Measurements from ENCODE around the gene SAPCD2. TPM values are rescaled to one million over a fixed set of nuclear protein-coding genes. Genes with fewer than 3 reads are reported as not detected.

SAPCD2 gene
- total and polyA plus RNA-seq, 4 donors: 0.26 to 0.60 (median 0.50) TPM; not detected in 1

GRCh38 chr9:137077758-137078693 lies 7.7 kb upstream of the SAPCD2 start:
- intact Hi-C loops (cut with DNase I): no loop called here
- Histone ChIP-seq H3K36me3 (ENCODE audit: control insufficient read depth in 1 of 2, insufficient read depth in 2 of 2, low read length in 1 of 2) (no peaks in the 10 kb centered on the region), H3K27me3 (ENCODE audit: control insufficient read depth in 1 of 2, insufficient read depth in 2 of 2, low read length in 1 of 2) (no peaks in the 10 kb centered on the region), H3K27ac (ENCODE audit: low read depth in 1 of 2, low read length in 2 of 2) (no peak overlapping the region), H3K9me3 (ENCODE audit: control insufficient read depth, low read length) (no peaks in the 10 kb centered on the region), H3K4me3 (ENCODE audit: low read length in 2 of 2) (peak overlapping the region; percentile 66 to 75), H3K4me1 (ENCODE audit: control insufficient read depth in 1 of 2, insufficient read depth in 2 of 2, low read length in 2 of 2) (no peaks in the 10 kb centered on the region)
- ATAC-seq (ENCODE audit: low FRiP score): no peak
- 21 to 23% methylated on average over 60 to 76 of the region's 76 CpGs for WGBS, 2 donors
- peak; percentile 69 to 76 for DNase-seq

GRCh38 chr9:137077010-137077747 lies 6.8 kb upstream of the SAPCD2 start, which contains the start of gene UAP1L1:
Gene UAP1L1 (plus strand): TSS chr9:137077517. CDS start chr9:137077533, 16 bp downstream.
- WGBS, 2 donors: 2 to 4% methylated on average over 34 to 87 of the region's 87 CpGs
- Histone ChIP-seq H3K4me3 (ENCODE audit: low read length in 2 of 2) (peak within 1 kb of the TSS; percentile 66 to 75), H3K36me3 (ENCODE audit: control insufficient read depth in 1 of 2, insufficient read depth in 2 of 2, low read length in 1 of 2) (no peaks in the 10 kb centered on the region), H3K4me1 (ENCODE audit: control insufficient read depth in 1 of 2, insufficient read depth in 2 of 2, low read length in 2 of 2) (no peaks in the 10 kb centered on the region), H3K9me3 (ENCODE audit: control insufficient read depth, low read length) (no peaks in the 10 kb centered on the region), H3K27ac (ENCODE audit: low read depth in 1 of 2, low read length in 2 of 2) (no peak within 1 kb of the TSS), H3K27me3 (ENCODE audit: control insufficient read depth in 1 of 2, insufficient read depth in 2 of 2, low read length in 1 of 2) (no peaks in the 10 kb centered on the region)
- intact Hi-C loops (cut with DNase I): no loop called here
- ATAC-seq (ENCODE audit: low FRiP score) (peak; percentile 75), DNase-seq (peak; percentile 88 to 91)

GRCh38 chr9:137076636-137077009 lies 6.3 kb upstream of the SAPCD2 start:
- intact Hi-C loops (cut with DNase I): no loop called here
- Histone ChIP-seq H3K36me3 (ENCODE audit: control insufficient read depth in 1 of 2, insufficient read depth in 2 of 2, low read length in 1 of 2) (no peaks in the 10 kb centered on the region), H3K4me3 (ENCODE audit: low read length in 2 of 2) (no peak overlapping the region), H3K4me1 (ENCODE audit: control insufficient read depth in 1 of 2, insufficient read depth in 2 of 2, low read length in 2 of 2) (no peaks in the 10 kb centered on the region), H3K27me3 (ENCODE audit: control insufficient read depth in 1 of 2, insufficient read depth in 2 of 2, low read length in 1 of 2) (no peaks in the 10 kb centered on the region), H3K27ac (ENCODE audit: low read depth in 1 of 2, low read length in 2 of 2) (no peak overlapping the region), H3K9me3 (ENCODE audit: control insufficient read depth, low read length) (no peaks in the 10 kb centered on the region)
- WGBS, 2 donors: 64 to 65% methylated on average over 15 of the region's 15 CpGs
- ATAC-seq (ENCODE audit: low FRiP score) (no peak), DNase-seq (peak in 1 of 2 donors; percentile 71)

- Histone ChIP-seq H3K27me3 (ENCODE audit: control insufficient read depth in 1 of 2, insufficient read depth in 2 of 2, low read length in 1 of 2) (no peaks in the 10 kb centered on the region), H3K36me3 (ENCODE audit: control insufficient read depth in 1 of 2, insufficient read depth in 2 of 2, low read length in 1 of 2) (no peaks in the 10 kb centered on the region), H3K4me1 (ENCODE audit: control insufficient read depth in 1 of 2, insufficient read depth in 2 of 2, low read length in 2 of 2) (no peaks in the 10 kb centered on the region), H3K27ac (ENCODE audit: low read depth in 1 of 2, low read length in 2 of 2) (no peak overlapping the region), H3K4me3 (ENCODE audit: low read length in 2 of 2) (no peak overlapping the region), H3K9me3 (ENCODE audit: control insufficient read depth, low read length) (no peaks in the 10 kb centered on the region)
- DNase-seq (no peak), ATAC-seq (ENCODE audit: low FRiP score) (no peak)
- intact Hi-C loops (cut with DNase I): no loop called here
- WGBS, 2 donors: 83 to 88% methylated on average over 12 of the region's 12 CpGs
These were observed 5.0 kb upstream of the SAPCD2 start for GRCh38 chr9:137075275-137075775.

GRCh38 chr9:137074657-137075274 lies 4.4 kb upstream of the SAPCD2 start:
- 88% methylated on average over 12 of the region's 12 CpGs for WGBS, 2 donors

GRCh38 chr9:137073992-137074399 lies 3.6 kb upstream of the SAPCD2 start:
- H3K4me3 ChIP-seq (ENCODE audit: low read length in 2 of 2): no peak overlapping the region
- H3K9me3 ChIP-seq (ENCODE audit: control insufficient read depth, low read length): no peaks in the 10 kb centered on the region
- no peak for DNase-seq
- H3K27me3 ChIP-seq (ENCODE audit: control insufficient read depth in 1 of 2, insufficient read depth in 2 of 2, low read length in 1 of 2): no peaks in the 10 kb centered on the region
- H3K4me1 ChIP-seq (ENCODE audit: control insufficient read depth in 1 of 2, insufficient read depth in 2 of 2, low read length in 2 of 2): no peaks in the 10 kb centered on the region
- intact Hi-C loops (cut with DNase I): no loop called here
- 90 to 91% methylated on average over 8 of the region's 8 CpGs for WGBS, 2 donors
- ATAC-seq (ENCODE audit: low FRiP score): no peak
- no peak overlapping the region for H3K27ac ChIP-seq (ENCODE audit: low read depth in 1 of 2, low read length in 2 of 2)
- no peaks in the 10 kb centered on the region for H3K36me3 ChIP-seq (ENCODE audit: control insufficient read depth in 1 of 2, insufficient read depth in 2 of 2, low read length in 1 of 2)

More at GRCh38 chr9:137074657-137075274, 4.4 kb upstream of the SAPCD2 start:
- Histone ChIP-seq H3K4me1 (ENCODE audit: control insufficient read depth in 1 of 2, insufficient read depth in 2 of 2, low read length in 2 of 2) (no peaks in the 10 kb centered on the region), H3K4me3 (ENCODE audit: low read length in 2 of 2) (no peak overlapping the region), H3K27ac (ENCODE audit: low read depth in 1 of 2, low read length in 2 of 2) (no peak overlapping the region), H3K27me3 (ENCODE audit: control insufficient read depth in 1 of 2, insufficient read depth in 2 of 2, low read length in 1 of 2) (no peaks in the 10 kb centered on the region), H3K9me3 (ENCODE audit: control insufficient read depth, low read length) (no peaks in the 10 kb centered on the region), H3K36me3 (ENCODE audit: control insufficient read depth in 1 of 2, insufficient read depth in 2 of 2, low read length in 1 of 2) (no peaks in the 10 kb centered on the region)
- DNase-seq (no peak), ATAC-seq (ENCODE audit: low FRiP score) (no peak)
- intact Hi-C loops (cut with DNase I): no loop called here

- Histone ChIP-seq H3K36me3 (ENCODE audit: control insufficient read depth in 1 of 2, insufficient read depth in 2 of 2, low read length in 1 of 2) (no peaks in the 10 kb centered on the region), H3K27ac (ENCODE audit: low read depth in 1 of 2, low read length in 2 of 2) (no peak overlapping the region)
These were observed 925 bp upstream of the SAPCD2 start for GRCh38 chr9:137071282-137071681.

GRCh38 chr9:137070906-137071275 lies 534 bp upstream of the SAPCD2 start:
- intact Hi-C loops (cut with DNase I): no loop called here
- WGBS, 2 donors: 10 to 22% methylated on average over 4 to 6 of the region's 6 CpGs
- ATAC-seq (ENCODE audit: low FRiP score) (peak; percentile 31), DNase-seq (no peak)
- no peaks in the 10 kb centered on the region for H3K9me3 ChIP-seq (ENCODE audit: control insufficient read depth, low read length)
- no peaks in the 10 kb centered on the region for H3K27me3 ChIP-seq (ENCODE audit: control insufficient read depth in 1 of 2, insufficient read depth in 2 of 2, low read length in 1 of 2)
- H3K4me1 ChIP-seq (ENCODE audit: control insufficient read depth in 1 of 2, insufficient read depth in 2 of 2, low read length in 2 of 2): no peaks in the 10 kb centered on the region
- H3K4me3 ChIP-seq (ENCODE audit: low read length in 2 of 2): no peak overlapping the region
- no peak overlapping the region for H3K27ac ChIP-seq (ENCODE audit: low read depth in 1 of 2, low read length in 2 of 2)
- no peaks in the 10 kb centered on the region for H3K36me3 ChIP-seq (ENCODE audit: control insufficient read depth in 1 of 2, insufficient read depth in 2 of 2, low read length in 1 of 2)

More at GRCh38 chr9:137071282-137071681, 925 bp upstream of the SAPCD2 start:
- 73 to 85% methylated on average over 2 of the region's 2 CpGs for WGBS, 2 donors
- no peak for DNase-seq
- no peaks in the 10 kb centered on the region for H3K9me3 ChIP-seq (ENCODE audit: control insufficient read depth, low read length)
- no peaks in the 10 kb centered on the region for H3K27me3 ChIP-seq (ENCODE audit: control insufficient read depth in 1 of 2, insufficient read depth in 2 of 2, low read length in 1 of 2)
- ATAC-seq (ENCODE audit: low FRiP score): no peak
- no peaks in the 10 kb centered on the region for H3K4me1 ChIP-seq (ENCODE audit: control insufficient read depth in 1 of 2, insufficient read depth in 2 of 2, low read length in 2 of 2)
- H3K4me3 ChIP-seq (ENCODE audit: low read length in 2 of 2): no peak overlapping the region
- intact Hi-C loops (cut with DNase I): no loop called here

All from aorta (tissue), 5 donors.